SK-N-SH treated with all-trans-retinoic acid at 6 μM for 48 hours (cell line): ENCODE measurements around the gene RNF175.

Experiments used
- ATAC-seq: fragments of 200-7000 bp; cut with Tn5 transposase; 3 replicates; pipeline ENCODE4 v1.9.1; 2020; ENCODE audit warnings: mild to moderate bottlenecking, moderate library complexity
- ARNTL ChIP-seq: fragments of 450-650 bp; formaldehyde crosslinking; IDR thresholded peaks from 2 replicates; pipeline ENCODE4 v1.5.0; 2020; ENCODE audit warnings: low read depth, mild to moderate bottlenecking, moderate library complexity, borderline replicate concordance
- BACH2 ChIP-seq: fragments of 250-450 bp; sonication (Bioruptor Pico); IDR thresholded peaks from 2 replicates; pipeline ENCODE4 v1.9.0; 2021; ENCODE audit warnings: mild to moderate bottlenecking, borderline replicate concordance
- CREB5 ChIP-seq: fragments of 250-450 bp; sonication (Bioruptor Pico); IDR thresholded peaks from 2 replicates; pipeline ENCODE4 v1.5.1; 2020; ENCODE audit warnings: low read depth, mild to moderate bottlenecking, moderate library complexity
- CSDC2 ChIP-seq: fragments of 250-450 bp; sonication (Bioruptor Pico); IDR thresholded peaks from 2 replicates; pipeline ENCODE4 v1.5.0; 2020; ENCODE audit warnings: mild to moderate bottlenecking, moderate library complexity
- ESRRG ChIP-seq: fragments of 250-450 bp; sonication (Bioruptor Pico); IDR thresholded peaks from 2 replicates; pipeline ENCODE4 v1.6.1; 2021; ENCODE audit warnings: mild to moderate bottlenecking
- GLIS3 ChIP-seq: fragments of 250-450 bp; sonication (Bioruptor Pico); IDR thresholded peaks from 2 replicates; pipeline ENCODE4 v1.5.0; 2020; ENCODE audit warnings: mild to moderate bottlenecking, moderate library complexity
- ISL1 ChIP-seq: fragments of 250-450 bp; sonication (Bioruptor Pico); IDR thresholded peaks from 2 replicates; pipeline ENCODE4 v2.1.2; 2022; ENCODE audit warnings: mild to moderate bottlenecking, moderate library complexity
- OSR1 ChIP-seq: fragments of 250-450 bp; sonication (Bioruptor Pico); IDR thresholded peaks from 2 replicates; pipeline ENCODE4 v1.8.0; 2022; ENCODE audit warnings: moderate library complexity, mild to moderate bottlenecking, inconsistent platforms
- PATZ1 ChIP-seq: fragments of 250-450 bp; sonication (Bioruptor Pico); IDR thresholded peaks from 2 replicates; pipeline ENCODE4 v1.8.0; 2020; ENCODE audit warnings: mild to moderate bottlenecking, moderate library complexity, borderline replicate concordance
- POU6F1 ChIP-seq: fragments of 250-450 bp; sonication (Bioruptor Pico); IDR thresholded peaks from 2 replicates; pipeline ENCODE4 v1.8.0; 2021; ENCODE audit warnings: low read depth, mild to moderate bottlenecking, moderate library complexity, borderline replicate concordance
- PPARA ChIP-seq: fragments of 250-450 bp; sonication (Bioruptor Pico); IDR thresholded peaks from 2 replicates; pipeline ENCODE4 v1.5.0; 2020; ENCODE audit warnings: mild to moderate bottlenecking, borderline replicate concordance
- RARB ChIP-seq: fragments of 250-450 bp; sonication (Bioruptor Pico); IDR thresholded peaks from 2 replicates; pipeline ENCODE4 v1.8.0; 2021; ENCODE audit warnings: mild to moderate bottlenecking, moderate library complexity
- SNAI2 ChIP-seq: fragments of 250-450 bp; sonication (Bioruptor Pico); IDR thresholded peaks from 2 replicates; pipeline ENCODE4 v1.5.0; 2020; ENCODE audit warnings: mild to moderate bottlenecking, moderate library complexity
- TCF4 ChIP-seq: fragments of 250-450 bp; sonication (Bioruptor Pico); IDR thresholded peaks from 2 replicates; pipeline ENCODE4 v1.8.0; 2021; ENCODE audit warnings: mild to moderate bottlenecking, moderate library complexity, borderline replicate concordance
- TOX ChIP-seq: fragments of 250-450 bp; sonication (Bioruptor Pico); IDR thresholded peaks from 2 replicates; pipeline ENCODE4 v1.8.0; 2021; ENCODE audit warnings: mild to moderate bottlenecking, moderate library complexity, borderline replicate concordance
- ZC3H10 ChIP-seq: fragments of 250-450 bp; sonication (Bioruptor Pico); IDR thresholded peaks from 2 replicates; pipeline ENCODE4 v1.5.1; 2021; ENCODE audit warnings: mild to moderate bottlenecking, moderate library complexity
- ZFP3 ChIP-seq: fragments of 250-450 bp; sonication (Bioruptor Pico); IDR thresholded peaks from 2 replicates; pipeline ENCODE4 v1.5.0; 2020; ENCODE audit warnings: mild to moderate bottlenecking, moderate library complexity
- ZFP30 ChIP-seq: fragments of 450-650 bp; formaldehyde crosslinking; IDR thresholded peaks from 2 replicates; pipeline ENCODE4 v1.5.0; 2022; ENCODE audit warnings: mild to moderate bottlenecking, moderate library complexity
- ZNF565 ChIP-seq: fragments of 450-650 bp; formaldehyde crosslinking; conservative IDR thresholded peaks from 2 replicates; pipeline ENCODE4 v1.5.0; 2020; ENCODE audit warnings: low read depth, mild to moderate bottlenecking, moderate library complexity
- ZNF8 ChIP-seq: fragments of 450-650 bp; formaldehyde crosslinking; IDR thresholded peaks from 2 replicates; pipeline ENCODE4 v1.5.0; 2020; ENCODE audit warnings: mild to moderate bottlenecking, moderate library complexity

RNF175 gene

GRCh38 chr4:153747406-153747955 lies 12.3 kb downstream of the RNF175 start (continued):
- TF ChIP-seq TOX (CRISPR knock-in tag) = no peak
- TF ChIP-seq ARNTL (CRISPR knock-in tag) = no peak
- TF ChIP-seq PPARA (CRISPR knock-in tag) = no peak
- no peak for TF ChIP-seq ZFP3
- no peak for TF ChIP-seq TCF4 (CRISPR knock-in tag)

- no peak for TF ChIP-seq ZNF565 (CRISPR knock-in tag)
- no peak for TF ChIP-seq POU6F1 (CRISPR knock-in tag)
- no peak for TF ChIP-seq SNAI2 (CRISPR knock-in tag)
- no peak for TF ChIP-seq ZNF8 (CRISPR knock-in tag)
- TF ChIP-seq BACH2 (CRISPR knock-in tag) = no peak
- TF ChIP-seq CSDC2 (CRISPR knock-in tag) = no peak
- TF ChIP-seq ISL1 (CRISPR knock-in tag) = no peak
- no peak for TF ChIP-seq TOX (CRISPR knock-in tag)
- TF ChIP-seq PATZ1 (CRISPR knock-in tag) = no peak
- no peak for TF ChIP-seq RARB (CRISPR knock-in tag)
- no peak for TF ChIP-seq ESRRG
- TF ChIP-seq ZFP30 (CRISPR knock-in tag) = no peak
- TF ChIP-seq GLIS3 (CRISPR knock-in tag) = no peak
- no peak for TF ChIP-seq TCF4 (CRISPR knock-in tag)
- no peak for TF ChIP-seq PPARA (CRISPR knock-in tag)
- TF ChIP-seq ZFP3 = no peak
- no peak for TF ChIP-seq CREB5 (CRISPR knock-in tag)
- ATAC-seq = no peak
Observed at GRCh38 chr4:153745651-153746050, 14.2 kb downstream of the RNF175 start.

- TF ChIP-seq CSDC2 (CRISPR knock-in tag) (no peak), PATZ1 (CRISPR knock-in tag) (no peak), PPARA (CRISPR knock-in tag) (no peak), OSR1 (CRISPR knock-in tag) (no peak), ZC3H10 (CRISPR knock-in tag) (no peak)
- no peak for ATAC-seq
Observed at GRCh38 chr4:153741541-153741940, 18.3 kb downstream of the RNF175 start.

- ATAC-seq = no peak
- no peak for TF ChIP-seq OSR1 (CRISPR knock-in tag)
- peak; percentile 76 for TF ChIP-seq ISL1 (CRISPR knock-in tag)
- no peak for TF ChIP-seq RARB (CRISPR knock-in tag)
- TF ChIP-seq ZFP30 (CRISPR knock-in tag) = no peak
- no peak for TF ChIP-seq GLIS3 (CRISPR knock-in tag)
- no peak for TF ChIP-seq SNAI2 (CRISPR knock-in tag)
- no peak for TF ChIP-seq POU6F1 (CRISPR knock-in tag)
- TF ChIP-seq ARNTL (CRISPR knock-in tag) = no peak
Observed at GRCh38 chr4:153735906-153736461, 23.8 kb downstream of the RNF175 start.
